ENCODE measurements around the gene PLCD4.

PLCD4 gene

DNA sequence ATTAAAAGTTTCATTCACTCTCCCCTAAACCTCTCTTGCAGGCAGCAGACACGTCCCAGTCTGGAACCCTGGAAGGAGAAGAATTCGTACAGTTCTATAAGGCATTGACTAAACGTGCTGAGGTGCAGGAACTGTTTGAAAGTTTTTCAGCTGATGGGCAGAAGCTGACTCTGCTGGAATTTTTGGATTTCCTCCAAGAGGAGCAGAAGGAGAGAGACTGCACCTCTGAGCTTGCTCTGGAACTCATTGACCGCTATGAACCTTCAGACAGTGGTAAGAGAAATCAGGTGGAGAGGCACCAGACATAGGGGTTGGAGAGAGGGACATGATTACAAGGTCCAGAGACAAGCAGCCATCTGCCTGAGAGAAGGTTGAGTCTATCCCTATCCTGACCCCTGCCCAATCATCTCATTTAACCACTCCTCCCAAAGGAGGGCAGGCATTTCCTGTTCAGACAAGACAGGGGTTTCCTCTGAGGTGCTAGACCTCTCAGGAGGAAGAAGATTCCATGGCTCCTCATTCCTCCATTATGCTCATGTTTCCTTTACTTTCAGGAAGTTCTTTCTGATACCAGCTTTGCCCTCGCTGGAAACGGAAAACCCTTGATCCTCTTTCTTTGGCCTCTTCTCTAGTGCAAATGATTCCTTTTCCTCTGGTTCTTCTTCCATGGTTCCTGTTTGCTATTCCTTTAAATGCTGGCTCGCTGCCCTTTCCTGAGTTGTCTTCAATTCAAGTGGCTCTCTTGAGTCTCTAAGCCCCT lies 15.1 kb downstream of the PLCD4 start:
- no peak overlapping the region for H3K4me3 ChIP-seq (ENCODE audit: low read depth, low read length)
- peak; percentile 27 for DNase-seq (ENCODE audit: low read depth)
- TF ChIP-seq MYC (IDR thresholded peaks at IDR 0.05; ENCODE audit: low read depth, low read length) (no peak), POLR2A (IDR thresholded peaks at IDR 0.05; ENCODE audit: extremely low read depth, insufficient read length) (no peak)
- TF ChIP-seq, protein P1, sequence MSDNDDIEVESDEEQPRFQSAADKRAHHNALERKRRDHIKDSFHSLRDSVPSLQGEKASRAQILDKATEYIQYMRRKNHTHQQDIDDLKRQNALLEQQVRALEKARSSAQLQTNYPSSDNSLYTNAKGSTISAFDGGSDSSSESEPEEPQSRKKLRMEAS (IDR thresholded peaks at IDR 0.05; ENCODE audit: low read depth, low read length), result no peak

DNA sequence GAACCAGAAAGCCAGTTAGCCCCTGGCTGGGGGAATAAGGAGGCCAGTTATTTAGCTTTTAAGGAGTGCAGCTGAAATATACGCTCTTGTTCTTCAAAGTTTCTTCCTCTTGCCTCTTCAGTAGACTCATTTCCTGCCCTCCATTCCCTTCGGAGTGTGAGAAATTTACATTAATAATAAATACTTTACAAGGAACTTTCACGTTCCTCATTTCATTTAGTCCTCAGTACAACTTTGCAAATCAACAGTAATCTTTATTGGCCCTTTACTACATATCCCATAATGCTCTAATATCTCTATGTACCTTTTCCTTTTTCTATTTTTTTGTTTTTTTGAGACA lies 15.6 kb downstream of the PLCD4 start:
- H3K4me3 ChIP-seq (ENCODE audit: low read depth, low read length), result no peak overlapping the region
- TF ChIP-seq, protein P2, sequence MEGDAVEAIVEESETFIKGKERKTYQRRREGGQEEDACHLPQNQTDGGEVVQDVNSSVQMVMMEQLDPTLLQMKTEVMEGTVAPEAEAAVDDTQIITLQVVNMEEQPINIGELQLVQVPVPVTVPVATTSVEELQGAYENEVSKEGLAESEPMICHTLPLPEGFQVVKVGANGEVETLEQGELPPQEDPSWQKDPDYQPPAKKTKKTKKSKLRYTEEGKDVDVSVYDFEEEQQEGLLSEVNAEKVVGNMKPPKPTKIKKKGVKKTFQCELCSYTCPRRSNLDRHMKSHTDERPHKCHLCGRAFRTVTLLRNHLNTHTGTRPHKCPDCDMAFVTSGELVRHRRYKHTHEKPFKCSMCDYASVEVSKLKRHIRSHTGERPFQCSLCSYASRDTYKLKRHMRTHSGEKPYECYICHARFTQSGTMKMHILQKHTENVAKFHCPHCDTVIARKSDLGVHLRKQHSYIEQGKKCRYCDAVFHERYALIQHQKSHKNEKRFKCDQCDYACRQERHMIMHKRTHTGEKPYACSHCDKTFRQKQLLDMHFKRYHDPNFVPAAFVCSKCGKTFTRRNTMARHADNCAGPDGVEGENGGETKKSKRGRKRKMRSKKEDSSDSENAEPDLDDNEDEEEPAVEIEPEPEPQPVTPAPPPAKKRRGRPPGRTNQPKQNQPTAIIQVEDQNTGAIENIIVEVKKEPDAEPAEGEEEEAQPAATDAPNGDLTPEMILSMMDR (IDR thresholded peaks at IDR 0.05; ENCODE audit: low read depth, low read length), result no peak
- TF ChIP-seq POLR2A (IDR thresholded peaks at IDR 0.05; ENCODE audit: extremely low read depth, insufficient read length) (no peak), MYC (IDR thresholded peaks at IDR 0.05; ENCODE audit: low read depth, low read length) (no peak)
- TF ChIP-seq, protein P1 (IDR thresholded peaks at IDR 0.05; ENCODE audit: low read depth, low read length), result no peak
- no peak for DNase-seq (ENCODE audit: low read depth)

DNA sequence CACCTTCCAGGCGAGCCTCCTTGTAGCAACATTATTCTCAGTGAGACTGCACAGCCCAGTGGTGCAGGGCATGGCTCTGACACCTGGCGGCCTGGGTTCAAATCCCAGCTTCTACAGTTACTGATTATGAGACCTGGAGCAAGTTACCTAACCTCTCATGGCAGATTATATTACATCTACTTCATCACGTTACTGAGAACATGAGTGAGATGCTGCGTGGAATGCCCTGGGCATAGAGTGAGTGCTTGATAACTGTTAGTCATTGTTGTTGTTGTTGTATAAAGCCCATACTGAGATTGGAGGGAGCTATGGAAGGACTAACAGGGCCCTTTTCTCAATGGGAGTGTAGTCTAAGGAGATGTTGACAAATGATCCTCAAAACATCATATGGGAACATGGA lies 18.7 kb downstream of the PLCD4 start:
- no peak for DNase-seq (ENCODE audit: low read depth)
- TF ChIP-seq MYC (IDR thresholded peaks at IDR 0.05; ENCODE audit: low read depth, low read length) (no peak), POLR2A (IDR thresholded peaks at IDR 0.05; ENCODE audit: extremely low read depth, insufficient read length) (no peak)
- TF ChIP-seq, protein P1 (IDR thresholded peaks at IDR 0.05; ENCODE audit: low read depth, low read length), result no peak
- TF ChIP-seq, protein P2 (IDR thresholded peaks at IDR 0.05; ENCODE audit: low read depth, low read length), result no peak
- no peak overlapping the region for H3K4me3 ChIP-seq (ENCODE audit: low read depth, low read length)

DNA sequence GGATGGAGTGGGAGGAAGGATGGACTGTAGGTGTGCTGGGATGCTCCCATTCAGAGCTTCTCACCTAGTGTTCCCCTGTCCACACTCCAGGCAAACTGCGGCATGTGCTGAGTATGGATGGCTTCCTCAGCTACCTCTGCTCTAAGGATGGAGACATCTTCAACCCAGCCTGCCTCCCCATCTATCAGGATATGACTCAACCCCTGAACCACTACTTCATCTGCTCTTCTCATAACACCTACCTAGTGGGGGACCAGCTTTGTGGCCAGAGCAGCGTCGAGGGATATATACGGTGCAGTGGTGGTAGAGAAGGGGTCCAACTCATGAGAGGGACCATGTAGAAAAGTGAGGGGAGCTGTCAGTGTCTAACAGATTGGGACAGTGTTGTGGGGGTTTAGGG lies 20.2 kb downstream of the PLCD4 start:
- TF ChIP-seq POLR2A (IDR thresholded peaks at IDR 0.05; ENCODE audit: extremely low read depth, insufficient read length), result no peak
- TF ChIP-seq, protein P1 (IDR thresholded peaks at IDR 0.05; ENCODE audit: low read depth, low read length), result no peak
- TF ChIP-seq, protein P2 (IDR thresholded peaks at IDR 0.05; ENCODE audit: low read depth, low read length), result no peak
- TF ChIP-seq MYC (IDR thresholded peaks at IDR 0.05; ENCODE audit: low read depth, low read length), result no peak
- DNase-seq (ENCODE audit: low read depth), result no peak
- H3K4me3 ChIP-seq (ENCODE audit: low read depth, low read length), result no peak overlapping the region

DNA sequence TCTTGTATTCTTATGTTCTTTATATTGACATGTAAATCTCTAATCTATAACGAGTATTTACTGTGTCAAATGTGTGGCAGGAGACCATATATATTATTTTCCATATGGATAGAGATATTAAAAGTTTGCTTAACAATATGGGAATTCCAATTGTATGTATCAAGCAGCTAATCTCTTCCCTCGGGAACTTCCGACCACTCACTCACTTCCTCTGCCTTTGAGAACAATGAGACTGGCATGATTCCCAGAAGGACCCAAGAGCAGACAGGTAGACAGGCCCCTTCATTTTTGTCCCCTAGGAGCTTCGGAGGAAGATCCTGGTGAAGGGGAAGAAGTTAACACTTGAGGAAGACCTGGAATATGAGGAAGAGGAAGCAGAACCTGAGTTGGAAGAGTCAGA lies 24.1 kb downstream of the PLCD4 start:
- TF ChIP-seq, protein P1 (IDR thresholded peaks at IDR 0.05; ENCODE audit: low read depth, low read length), result no peak
- no peak for TF ChIP-seq MYC (IDR thresholded peaks at IDR 0.05; ENCODE audit: low read depth, low read length)
- TF ChIP-seq POLR2A (IDR thresholded peaks at IDR 0.05; ENCODE audit: extremely low read depth, insufficient read length), result no peak
- TF ChIP-seq, protein P2 (IDR thresholded peaks at IDR 0.05; ENCODE audit: low read depth, low read length), result no peak
- DNase-seq (ENCODE audit: low read depth), result no peak
- H3K4me3 ChIP-seq (ENCODE audit: low read depth, low read length), result no peak overlapping the region

DNA sequence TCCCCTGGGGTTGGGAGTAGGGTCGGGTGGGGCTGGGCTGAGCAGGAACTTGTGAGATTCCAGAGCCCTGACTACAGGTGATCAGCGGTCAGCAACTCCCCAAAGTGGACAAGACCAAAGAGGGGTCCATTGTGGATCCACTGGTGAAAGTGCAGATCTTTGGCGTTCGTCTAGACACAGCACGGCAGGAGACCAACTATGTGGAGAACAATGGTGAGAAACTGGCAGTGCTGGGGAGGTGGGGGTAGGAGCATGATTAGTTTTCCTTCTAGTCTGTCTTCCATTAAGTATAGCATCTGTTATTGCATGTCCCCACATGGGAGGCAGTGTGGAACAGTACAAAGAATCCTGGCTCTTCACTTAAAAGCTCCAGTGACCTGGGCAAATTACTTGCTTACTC lies 28.0 kb downstream of the PLCD4 start:
- no peak for DNase-seq (ENCODE audit: low read depth)
- no peak overlapping the region for H3K4me3 ChIP-seq (ENCODE audit: low read depth, low read length)
- TF ChIP-seq POLR2A (IDR thresholded peaks at IDR 0.05; ENCODE audit: extremely low read depth, insufficient read length) (no peak), MYC (IDR thresholded peaks at IDR 0.05; ENCODE audit: low read depth, low read length) (no peak)
- TF ChIP-seq, protein P2 (IDR thresholded peaks at IDR 0.05; ENCODE audit: low read depth, low read length), result no peak
- TF ChIP-seq, protein P1 (IDR thresholded peaks at IDR 0.05; ENCODE audit: low read depth, low read length), result no peak

Data from NB4 (cell line).